ENCODE measurements around the gene NFATC3.

DNA sequence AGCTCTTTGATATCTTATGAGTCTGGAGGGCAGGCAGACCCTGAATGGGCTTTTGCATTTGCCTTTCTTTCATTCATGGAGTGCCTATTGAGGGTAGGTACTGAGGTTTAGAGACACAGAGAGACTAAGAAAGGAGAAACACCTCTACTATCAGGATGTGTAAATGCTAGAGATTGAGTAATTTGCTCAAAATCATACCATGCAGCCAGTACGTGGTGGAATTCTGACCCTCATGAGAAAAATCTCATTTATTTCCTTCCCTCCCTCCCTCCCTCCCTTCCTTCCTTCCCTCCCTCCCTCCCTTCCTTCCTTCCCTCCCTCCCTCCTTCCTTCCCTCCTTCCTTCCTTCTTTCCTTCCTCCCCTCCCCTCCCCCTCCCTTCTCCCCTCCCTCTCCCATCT, 18.4 kb upstream of the NFATC3 start:
- TF ChIP-seq, protein P1, sequence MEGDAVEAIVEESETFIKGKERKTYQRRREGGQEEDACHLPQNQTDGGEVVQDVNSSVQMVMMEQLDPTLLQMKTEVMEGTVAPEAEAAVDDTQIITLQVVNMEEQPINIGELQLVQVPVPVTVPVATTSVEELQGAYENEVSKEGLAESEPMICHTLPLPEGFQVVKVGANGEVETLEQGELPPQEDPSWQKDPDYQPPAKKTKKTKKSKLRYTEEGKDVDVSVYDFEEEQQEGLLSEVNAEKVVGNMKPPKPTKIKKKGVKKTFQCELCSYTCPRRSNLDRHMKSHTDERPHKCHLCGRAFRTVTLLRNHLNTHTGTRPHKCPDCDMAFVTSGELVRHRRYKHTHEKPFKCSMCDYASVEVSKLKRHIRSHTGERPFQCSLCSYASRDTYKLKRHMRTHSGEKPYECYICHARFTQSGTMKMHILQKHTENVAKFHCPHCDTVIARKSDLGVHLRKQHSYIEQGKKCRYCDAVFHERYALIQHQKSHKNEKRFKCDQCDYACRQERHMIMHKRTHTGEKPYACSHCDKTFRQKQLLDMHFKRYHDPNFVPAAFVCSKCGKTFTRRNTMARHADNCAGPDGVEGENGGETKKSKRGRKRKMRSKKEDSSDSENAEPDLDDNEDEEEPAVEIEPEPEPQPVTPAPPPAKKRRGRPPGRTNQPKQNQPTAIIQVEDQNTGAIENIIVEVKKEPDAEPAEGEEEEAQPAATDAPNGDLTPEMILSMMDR (conservative IDR thresholded peaks at IDR 0.05; ENCODE audit: low read depth, low read length): no peak
- TF ChIP-seq EZH2 (IDR thresholded peaks at IDR 0.05; ENCODE audit: low read length, unreplicated experiment): no peak

Measured in PC-3 (cell line).